NCI-H69 (cell line): ENCODE measurements around the gene KLHL29.
A peak's percentile ranks its signal among the peaks of the same experiment; 100 is the strongest.

Experiments used
- DNase-seq: peaks from one replicate; lab custom pipeline; 2025; lab: John Stamatoyannopoulos, UW

KLHL29 gene

DNA sequence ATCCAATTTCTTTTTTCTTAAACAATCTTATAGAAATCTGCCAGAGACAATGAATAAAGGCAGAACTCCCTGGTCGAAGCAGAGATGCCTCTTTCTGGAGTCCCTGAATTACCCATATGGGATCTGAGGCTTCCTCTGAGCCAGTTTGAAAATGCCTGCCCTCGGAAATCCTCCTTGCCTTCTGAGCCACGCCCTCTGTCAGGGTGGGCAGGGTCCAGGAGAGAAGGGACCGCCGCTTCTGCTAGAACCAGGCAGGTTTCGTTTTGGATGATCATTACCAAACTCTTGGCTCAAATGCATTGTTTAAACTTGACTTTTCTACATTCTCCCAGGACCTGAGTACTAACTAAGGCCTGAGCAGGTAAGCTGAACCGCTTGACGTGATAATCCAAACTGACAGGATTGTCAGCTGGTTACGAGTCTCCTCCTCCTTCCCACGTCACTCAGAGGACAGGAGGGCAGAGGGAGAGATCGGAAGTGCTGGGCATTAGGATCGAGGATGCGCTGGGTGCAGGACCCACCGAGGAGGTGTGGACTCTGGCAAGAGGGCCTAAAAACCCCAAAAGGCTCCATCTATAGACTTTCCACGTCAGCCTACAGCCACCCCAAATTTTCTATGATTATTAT, 128.4 kb downstream of the KLHL29 start:
- no peak for DNase-seq

DNA sequence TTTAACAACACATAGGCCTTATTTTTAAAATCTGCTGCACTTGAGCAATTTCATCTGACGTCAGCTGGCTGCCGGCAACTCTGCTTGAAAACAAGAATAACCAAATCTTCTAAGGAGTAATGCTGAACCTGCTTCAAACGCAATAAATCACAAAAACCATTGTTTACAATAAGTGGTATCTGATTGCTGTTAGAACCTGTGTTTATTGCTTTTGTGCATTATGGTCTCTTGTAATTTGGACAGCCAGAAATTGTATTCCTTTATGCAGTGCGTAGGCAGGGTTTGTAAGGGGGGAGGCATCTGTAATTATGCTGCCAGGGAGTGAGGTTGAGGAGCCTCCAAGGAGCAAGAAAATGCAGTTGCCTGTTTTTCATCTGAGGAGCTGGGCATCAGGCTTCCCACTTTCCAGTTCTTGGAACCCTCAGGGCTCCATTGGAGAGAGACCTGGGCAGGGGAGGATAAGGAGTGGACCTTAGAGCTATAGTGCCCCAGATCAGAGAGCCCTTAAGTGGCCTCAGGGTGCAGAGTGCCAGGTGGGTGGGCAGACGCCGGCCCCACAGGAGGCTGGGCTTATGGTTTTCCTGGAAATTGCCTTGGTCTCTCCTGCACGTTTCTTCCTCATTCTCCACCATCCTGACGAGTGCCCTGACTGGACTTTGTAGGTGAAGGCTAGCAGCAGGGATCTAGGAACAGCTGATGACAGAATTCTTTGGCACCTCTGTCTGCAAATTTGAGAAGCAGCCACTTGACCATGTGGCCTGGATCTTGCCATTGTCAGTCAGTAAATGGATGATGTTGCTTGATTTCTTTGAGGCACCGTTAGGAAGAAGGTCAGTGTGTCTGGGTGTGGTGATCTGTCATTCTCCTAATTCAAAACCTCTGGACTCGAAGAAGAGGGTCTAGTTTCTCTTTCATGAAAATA, 129.2 kb downstream of the KLHL29 start:
- DNase-seq = no peak

GRCh38 chr2:23516520-23517256, 131.7 kb downstream of the KLHL29 start:
- DNase-seq = no peak

GRCh38 chr2:23518481-23519333, 133.7 kb downstream of the KLHL29 start:
- no peak for DNase-seq

- no peak for DNase-seq
Observed at GRCh38 chr2:23519334-23519651, 134.3 kb downstream of the KLHL29 start.

DNA sequence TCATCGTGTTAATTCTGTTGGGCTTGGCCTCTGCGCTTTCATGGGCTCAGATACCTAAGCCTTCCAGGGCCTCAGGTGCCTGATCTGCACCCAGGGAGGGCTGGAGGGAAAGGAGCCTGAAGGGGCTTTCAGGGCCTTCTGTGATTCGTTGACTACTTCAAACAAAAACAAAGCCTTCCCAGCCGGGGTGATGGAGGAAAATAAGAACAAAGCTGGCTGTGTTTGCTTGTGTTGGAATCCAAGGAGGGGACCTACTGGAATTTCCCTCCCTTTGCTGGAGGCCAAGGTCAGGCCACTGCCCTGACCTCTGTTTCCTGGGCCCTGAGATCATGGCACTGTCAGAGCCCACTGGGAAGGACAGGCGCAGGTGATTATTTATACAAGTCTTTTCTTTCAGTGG, 135.3 kb downstream of the KLHL29 start:
- no peak for DNase-seq

GRCh38 chr2:23521060-23521459, 136.1 kb downstream of the KLHL29 start:
- no peak for DNase-seq

- DNase-seq = no peak
Observed at GRCh38 chr2:23522726-23523372, 137.9 kb downstream of the KLHL29 start.

- peak; percentile 31 for DNase-seq
Observed at GRCh38 chr2:23523373-23524260, 138.6 kb downstream of the KLHL29 start.

DNA sequence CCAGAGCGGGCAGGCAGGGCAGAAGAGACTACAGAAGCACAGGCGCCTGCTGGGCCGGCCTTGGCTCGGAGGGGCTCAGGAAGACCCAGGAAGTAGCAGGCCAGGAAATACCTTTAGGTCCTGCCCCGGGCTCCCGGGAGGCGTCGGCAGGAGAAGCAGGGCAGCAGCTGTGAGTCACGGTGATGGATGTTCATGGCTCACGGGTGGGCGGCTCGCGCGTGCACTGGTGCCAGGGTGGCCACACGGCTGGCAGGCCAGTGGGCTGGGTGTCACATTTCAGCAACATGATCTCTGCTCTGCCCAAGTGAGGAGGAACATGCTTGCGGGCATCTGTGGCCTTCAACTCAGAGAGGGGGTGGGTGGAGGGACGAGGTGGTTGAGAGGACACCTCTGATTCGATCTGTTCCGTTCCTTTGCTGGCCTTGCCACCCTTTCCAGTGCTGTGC, 139.3 kb downstream of the KLHL29 start:
- DNase-seq = peak; percentile 63

DNA sequence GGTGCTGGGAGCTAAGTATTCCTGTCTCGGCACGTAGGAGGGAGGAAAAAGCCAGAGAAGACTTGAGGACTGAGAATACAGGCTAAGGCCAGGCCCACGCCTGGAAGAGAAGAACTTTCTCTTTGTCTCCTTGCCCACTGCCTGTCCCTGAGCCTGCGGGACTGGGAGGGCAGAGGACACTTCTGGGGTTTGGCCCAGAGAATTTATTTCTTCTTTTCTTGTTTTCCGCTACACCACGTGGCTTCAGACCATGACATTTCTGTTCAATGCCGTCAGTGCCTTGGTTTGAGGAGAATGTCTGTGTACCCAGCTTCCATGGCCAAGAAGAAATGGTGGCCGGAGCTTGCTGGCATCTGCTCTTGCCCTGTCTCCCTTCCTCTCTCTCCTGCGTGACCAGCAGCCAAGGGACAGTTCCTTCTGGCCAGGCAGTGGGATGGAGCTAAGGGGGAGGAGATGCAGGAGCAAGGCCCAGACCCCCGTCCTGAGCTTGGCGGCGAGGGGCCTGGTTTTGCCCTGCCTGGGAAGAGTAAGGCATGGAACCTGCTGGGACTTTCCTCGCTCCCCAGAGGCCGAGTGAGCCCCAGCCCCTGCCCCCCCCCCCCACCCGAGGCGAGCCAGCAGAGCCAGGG, 140.3 kb downstream of the KLHL29 start:
- no peak for DNase-seq

DNA sequence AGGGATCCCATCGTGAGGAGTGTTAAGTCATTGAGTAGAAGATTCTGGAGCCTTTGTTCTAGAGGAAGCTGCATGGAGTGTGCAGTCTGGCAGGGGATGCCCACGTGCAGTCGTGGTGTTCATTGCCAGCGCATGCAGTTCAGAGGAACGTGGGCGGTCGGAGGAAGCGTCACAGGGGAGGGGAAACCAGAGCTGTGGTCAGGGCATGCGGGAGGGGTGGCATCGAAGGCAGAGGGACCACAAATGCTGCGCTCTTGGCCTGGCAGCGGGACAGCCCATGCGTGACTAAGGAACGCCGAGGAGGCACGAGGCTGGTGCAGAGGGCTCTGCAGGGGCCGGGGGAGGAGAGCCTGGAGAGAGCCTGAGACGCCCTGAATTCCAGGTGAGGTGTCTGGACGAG, 141.1 kb downstream of the KLHL29 start:
- DNase-seq = no peak

DNA sequence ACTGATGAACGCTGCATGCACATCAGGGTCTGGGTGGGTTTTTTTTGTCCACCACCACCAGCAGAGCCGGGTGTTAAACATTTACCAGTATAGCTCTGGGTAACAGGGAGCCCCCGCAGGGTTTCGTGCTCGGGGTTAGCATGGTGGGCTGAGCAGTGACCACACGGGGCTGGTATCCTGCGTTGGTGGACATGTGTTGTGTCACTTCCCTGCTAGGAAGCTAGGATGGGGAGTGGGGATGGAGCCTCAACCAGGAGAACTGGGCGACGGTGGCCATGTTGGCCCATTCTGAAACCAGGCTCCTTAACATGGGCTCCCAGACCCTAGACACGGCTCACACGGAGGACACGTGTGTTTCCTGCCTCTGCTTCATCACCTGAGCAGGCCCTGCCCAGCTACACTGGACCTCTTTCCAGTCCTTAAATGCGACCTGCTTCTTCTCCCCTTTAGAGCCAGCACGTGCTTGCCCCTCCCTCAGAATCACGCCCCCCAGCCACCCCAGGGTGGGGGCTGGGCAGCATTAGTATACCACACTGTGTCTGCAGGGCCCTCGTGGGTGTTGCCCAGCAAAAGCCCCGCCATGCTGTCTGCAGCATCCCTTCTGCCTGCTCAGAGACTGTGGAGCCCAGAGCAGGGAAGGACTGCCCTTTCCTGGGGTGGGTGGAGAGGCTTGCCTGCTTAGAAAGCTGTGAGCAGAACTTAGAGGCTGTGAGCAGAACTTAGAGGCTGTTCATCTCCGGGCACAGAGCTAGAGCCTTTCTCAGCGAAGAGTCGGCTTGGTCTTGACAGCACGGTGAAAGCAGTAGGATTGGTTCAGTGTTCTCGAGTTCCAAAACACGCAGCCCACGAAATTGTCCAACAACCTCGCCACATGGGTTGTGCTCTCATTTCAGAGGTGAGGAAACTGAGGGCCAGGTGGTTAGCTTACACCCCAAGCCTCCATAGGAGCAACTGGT, 142.1 kb downstream of the KLHL29 start:
- no peak for DNase-seq

GRCh38 chr2:23528171-23528570, 143.2 kb downstream of the KLHL29 start:
- no peak for DNase-seq

- DNase-seq = no peak
Observed at GRCh38 chr2:23528690-23529089, 143.7 kb downstream of the KLHL29 start.

GRCh38 chr2:23529659-23530058, 144.7 kb downstream of the KLHL29 start:
- no peak for DNase-seq

- DNase-seq = peak; percentile 90
Observed at GRCh38 chr2:23530206-23530908, 145.4 kb downstream of the KLHL29 start.

- DNase-seq = peak; percentile 76
Observed at GRCh38 chr2:23530909-23531276, 145.9 kb downstream of the KLHL29 start.
